Fibroblast of skin of right biceps (primary cell): ENCODE results near the gene PSMG3.
"Not testable (repeated sequence)": the region's sequence is repeated elsewhere in the genome, so short reads cannot be mapped to it uniquely, and the experiment has no call there.

ENCODE experiments used
- DNase-seq: peaks from one replicate; pipeline ENCODE4 v3.0.0-alpha.2; 2013

The PSMG3 gene

GRCh38 chr7:1531263-1531978 is 38.4 kb downstream of the PSMG3 start:
- no peak for DNase-seq

- no peak for DNase-seq
These were observed 38.9 kb downstream of the PSMG3 start for GRCh38 chr7:1530946-1531262.

DNA sequence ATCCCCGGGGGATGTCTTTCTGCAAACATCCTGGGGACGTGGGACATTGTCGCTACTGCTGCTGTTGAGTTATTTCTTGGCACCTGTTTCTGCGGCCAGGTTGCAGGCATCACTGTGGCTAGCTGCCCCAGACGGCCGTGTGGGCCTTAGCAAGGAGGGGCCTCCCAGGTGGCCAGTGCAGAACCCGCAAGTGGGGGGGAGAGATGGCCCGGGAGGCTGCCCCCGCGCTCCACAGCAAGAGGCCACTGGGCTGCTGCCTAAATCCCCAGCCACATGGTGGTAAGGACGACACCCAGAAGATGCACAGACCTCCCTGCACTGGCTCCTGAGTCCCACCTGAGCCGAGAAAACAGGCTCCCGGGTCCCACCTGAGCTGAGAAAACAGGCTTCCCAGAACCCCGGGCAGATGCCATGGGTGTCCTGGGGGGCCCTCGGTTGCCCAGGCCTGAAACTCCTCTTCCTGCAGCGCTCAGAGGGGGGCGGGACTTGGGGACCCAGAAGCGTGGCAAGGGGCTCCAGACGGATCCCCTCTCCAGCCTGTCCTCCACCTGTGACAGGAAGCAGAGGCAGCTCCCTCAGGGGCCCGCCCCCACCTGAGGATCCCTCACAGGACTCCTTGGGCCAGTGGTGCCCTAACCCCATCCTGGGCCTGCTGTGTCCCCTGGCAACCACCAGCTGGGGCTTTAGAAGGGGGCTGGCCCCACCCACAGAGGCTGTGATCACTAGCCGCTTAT is 40.3 kb downstream of the PSMG3 start:
- no peak for DNase-seq

- DNase-seq, result no peak
These were observed 43.5 kb downstream of the PSMG3 start for GRCh38 chr7:1526271-1526754.

DNA sequence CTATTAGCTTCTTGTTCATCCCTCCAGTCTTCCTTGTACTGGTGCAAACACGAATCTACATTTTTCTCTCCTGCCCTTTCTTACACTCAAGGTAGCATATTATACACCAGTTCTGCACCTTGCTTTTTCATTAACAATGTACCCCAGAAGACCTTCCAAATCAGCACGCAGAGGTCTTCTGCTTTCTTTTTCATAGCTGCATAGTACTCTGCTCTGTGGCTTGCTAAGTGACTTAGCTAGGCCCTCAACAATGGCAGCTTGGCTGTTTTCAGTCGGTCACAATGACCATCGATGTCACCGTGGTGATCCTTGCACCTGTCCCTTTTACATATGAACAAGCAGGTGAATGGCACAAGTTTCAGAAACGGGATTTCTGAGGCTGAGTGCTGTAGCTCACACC is 44.4 kb downstream of the PSMG3 start:
- DNase-seq, result no peak

- DNase-seq, result no peak
These were observed 46.0 kb downstream of the PSMG3 start for GRCh38 chr7:1523844-1524243.

DNA sequence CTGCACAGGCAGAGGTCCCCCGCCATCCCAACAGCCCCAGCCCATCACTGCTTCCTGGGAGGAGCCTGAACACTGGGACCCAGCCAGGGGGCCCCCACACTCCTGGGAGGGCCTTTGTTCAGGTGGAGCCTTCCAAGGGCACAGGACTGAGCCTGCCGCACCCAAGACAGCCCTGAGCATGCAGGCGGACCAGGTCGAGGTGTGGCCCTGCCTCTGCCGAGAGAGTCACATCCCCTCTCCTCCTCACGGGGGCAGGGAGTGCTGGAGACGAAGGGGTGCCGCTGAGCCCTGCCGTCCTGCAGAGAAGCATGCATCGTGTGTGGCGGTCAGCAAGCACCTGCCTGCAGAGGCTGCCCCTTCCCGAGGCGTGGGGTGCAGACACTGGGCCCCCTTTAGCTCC is 46.6 kb downstream of the PSMG3 start:
- DNase-seq, result no peak

- no peak for DNase-seq
These were observed 48.4 kb downstream of the PSMG3 start for GRCh38 chr7:1521456-1521855.

DNA sequence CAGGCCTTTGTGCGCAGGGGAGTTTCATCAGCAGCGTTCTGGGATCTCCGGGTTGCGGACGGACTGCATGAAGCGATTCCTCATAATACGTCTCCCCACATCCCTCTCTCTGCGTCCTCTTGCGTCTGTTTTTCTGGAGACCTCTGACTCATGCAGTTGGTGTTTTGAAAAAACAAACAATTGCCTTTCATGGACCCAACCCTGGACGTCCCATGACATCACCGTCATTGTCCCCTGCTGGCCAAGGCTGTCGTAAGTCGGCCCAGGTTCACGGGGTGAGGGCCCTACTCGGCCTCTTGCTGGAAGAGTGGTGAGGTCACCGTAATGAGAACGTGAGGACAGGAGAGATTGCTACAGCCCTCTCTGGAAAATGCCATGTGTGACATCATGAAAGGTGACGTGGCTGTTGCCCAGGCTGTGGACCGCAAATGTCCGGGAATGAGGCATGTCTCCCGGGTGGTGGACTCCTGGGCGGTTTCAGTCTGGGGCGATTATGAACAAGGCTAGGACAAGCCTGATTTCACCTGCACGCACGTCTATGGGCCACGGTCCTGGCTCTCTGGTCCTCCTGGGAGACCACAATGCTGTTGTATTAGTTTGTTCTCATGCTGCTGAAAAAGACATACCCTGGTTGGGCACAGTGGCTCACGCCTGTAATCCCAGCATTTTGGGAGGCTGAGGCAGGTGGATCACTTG is 49.1 kb downstream of the PSMG3 start:
- no peak for DNase-seq

GRCh38 chr7:1519322-1519922 is 50.4 kb downstream of the PSMG3 start:
- DNase-seq, result not testable (repeated sequence)
